GM21723 (cell line): ENCODE data around the gene CYP24A1.

Source experiments
- ATAC-seq: cut with Tn5 transposase; IDR thresholded peaks from one replicate; pipeline ENCODE4 v1.9.1; 2021; ENCODE audit warnings: mild to moderate bottlenecking, moderate library complexity; ENCODE audit not compliant: unreplicated experiment

Gene CYP24A1

DNA sequence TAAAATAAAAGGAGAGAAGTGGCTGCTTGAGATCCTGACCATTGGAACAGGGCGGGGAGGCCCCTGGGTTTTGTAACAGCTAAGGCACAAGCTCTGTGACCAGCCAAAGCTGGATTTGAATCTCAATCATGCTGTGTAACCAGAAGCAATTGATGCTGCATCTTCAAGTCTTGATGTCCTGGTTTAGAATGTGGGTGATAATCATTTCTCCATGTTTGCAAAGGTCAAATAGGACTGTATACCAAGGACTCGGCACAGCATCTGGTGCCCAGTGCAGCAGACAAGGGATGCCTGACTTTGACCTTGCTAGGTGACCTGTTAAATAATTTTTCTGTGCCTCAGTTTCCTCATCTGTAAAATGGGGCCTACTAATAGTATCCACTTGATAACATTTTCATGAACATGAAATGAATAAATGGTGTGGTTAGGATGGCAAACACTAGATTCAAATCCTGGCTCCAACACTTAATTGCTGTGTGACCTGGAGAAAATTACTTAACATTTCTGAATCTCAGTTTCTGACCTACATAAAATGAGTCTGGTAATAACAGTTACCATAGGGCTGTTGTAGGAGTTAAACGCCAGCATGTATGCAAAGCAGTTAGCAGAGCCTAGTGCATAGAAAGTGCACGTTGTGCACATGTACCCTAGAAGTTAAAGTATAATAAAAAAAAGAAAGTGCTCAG is 57.1 kb downstream of the CYP24A1 start:
- no peak for ATAC-seq

DNA sequence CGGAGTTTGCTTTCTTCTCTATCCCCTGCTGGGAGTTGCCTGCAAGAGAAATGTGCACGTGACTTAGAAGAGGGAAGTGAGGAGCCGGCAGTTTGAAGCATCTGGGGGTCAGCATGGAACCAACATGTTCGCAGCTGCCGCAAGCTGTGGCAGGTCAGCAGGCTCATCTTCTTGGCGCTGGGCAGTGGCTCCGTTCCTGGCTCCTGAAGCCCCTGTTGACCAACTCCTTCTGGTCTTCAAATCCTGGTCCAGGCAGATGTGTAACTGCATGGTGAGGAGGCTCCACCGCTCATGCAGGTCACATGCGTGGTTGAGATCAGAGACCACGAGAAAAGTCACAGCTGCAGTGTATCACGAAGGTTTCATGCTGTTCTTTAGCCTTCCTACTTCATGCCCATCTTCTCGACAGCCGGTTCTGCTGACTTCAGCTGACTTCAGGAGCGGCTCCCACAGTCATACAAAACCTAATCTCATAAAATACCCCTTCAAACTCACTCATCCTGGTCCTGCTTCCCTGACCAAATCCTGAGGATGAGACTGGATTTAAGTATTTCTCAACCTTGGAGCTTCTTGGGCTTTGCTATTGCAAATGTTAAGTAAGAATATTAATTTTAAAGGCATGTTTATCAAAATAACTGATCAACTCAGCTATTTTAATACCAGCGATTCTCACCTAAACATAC is 58.5 kb downstream of the CYP24A1 start:
- ATAC-seq: no peak

DNA sequence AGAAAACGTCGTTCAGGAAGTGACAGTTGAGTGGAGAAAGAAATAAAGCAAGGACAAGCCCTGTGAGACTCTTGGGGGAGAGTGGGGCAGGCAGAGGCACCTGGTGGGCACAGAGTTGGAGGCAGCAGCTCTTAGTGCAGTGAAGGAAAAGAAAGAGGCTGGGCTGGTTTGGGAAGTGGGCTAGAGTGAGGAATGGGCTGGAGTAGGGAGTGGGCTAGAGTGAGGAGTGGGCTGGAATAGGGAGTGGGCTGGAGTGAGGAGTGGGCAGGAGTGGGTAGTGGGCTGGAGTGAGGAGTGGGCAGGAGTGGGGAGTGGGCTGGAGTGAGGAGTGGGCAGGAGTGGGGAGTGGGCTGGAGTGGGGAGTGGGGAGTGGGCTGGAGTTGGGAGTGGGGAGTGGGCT is 59.7 kb downstream of the CYP24A1 start:
- no peak for ATAC-seq

DNA sequence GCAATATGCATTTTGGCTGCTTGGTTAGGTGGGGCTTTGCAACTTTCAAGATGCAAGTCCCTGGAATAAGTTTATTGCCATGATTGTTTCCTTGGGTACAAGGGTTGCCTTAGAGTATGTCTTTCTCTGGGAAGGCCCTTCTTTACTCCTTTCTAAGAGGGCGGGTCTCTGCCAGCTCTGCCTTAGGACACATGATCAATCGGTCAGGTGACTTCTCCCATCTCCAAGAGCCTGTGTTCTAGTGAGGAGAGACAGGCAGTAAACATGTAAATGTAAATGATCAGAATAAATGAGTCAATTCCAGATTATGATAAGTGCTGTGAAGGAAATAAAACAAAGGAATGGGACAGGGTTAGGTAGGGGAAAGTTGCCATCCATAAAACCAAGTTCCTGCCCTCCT is 60.2 kb downstream of the CYP24A1 start:
- no peak for ATAC-seq

DNA sequence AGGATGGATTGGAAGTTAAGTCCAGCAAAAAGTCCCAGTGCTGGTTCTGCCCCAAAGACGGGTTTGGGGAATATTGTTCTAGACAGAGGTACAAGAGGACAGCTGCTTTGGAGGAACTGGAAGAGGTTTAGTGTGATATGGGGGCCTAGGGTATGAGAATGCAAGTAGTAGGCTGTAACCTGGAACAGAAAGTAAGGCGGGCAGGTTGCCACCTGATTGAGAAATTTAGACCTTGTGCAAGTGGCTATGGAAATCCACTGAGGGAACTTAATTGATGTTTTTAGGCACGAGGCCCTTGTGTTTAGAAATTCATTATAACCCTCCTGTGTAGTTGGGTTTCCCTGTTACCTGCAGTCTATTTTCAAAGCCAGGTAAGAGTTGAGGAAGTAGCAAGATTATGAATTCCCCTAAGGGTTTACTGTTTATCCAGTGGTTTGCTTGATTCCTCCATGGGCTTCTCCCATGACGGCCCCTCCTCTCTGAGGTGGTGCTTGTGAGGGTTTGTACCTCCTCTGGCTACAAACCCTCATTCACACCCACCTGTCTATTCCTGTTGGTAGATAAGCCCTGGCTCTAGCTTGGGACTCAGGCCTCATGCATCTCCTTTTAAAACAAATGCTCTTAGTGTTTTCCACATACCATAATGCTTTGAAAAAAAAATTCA is 61.4 kb downstream of the CYP24A1 start:
- ATAC-seq: no peak

DNA sequence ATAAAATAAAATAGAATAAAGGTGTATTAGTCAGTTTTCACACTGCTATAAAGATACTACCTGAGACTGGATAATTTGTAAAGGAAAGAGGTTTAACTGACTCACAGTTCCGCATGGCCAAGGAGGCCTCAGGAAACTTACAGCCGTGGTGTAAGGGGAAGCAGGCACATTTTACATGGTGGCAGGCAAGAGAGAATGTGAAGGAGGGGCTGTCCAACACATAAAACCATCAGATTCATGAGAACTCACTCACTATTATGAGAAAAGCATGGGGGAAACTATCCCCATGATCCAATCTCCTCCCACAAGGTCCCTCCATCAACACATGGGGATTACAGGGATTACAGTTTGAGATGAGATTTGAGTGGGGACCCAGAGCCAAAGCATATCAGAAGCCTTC is 62.3 kb downstream of the CYP24A1 start:
- ATAC-seq: no peak

DNA sequence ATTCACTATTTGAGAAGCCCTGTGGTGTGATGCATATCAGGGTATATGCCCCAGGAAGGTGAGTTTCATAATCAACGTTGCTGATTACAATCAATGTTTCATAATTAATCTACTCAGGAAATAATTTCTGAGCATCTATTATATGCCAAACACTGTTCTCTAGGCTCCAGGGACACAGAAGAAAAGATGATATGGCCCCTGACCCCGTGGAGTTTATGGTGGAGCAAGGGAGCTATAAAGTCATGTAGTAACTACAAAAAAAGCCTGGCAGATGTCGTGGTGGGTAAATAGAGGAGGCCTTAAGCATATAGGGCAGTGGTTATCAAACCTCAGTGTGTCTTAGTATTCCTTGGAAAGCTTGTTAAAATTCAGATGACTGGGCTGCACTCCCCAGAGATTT is 63.3 kb downstream of the CYP24A1 start:
- ATAC-seq: no peak

DNA sequence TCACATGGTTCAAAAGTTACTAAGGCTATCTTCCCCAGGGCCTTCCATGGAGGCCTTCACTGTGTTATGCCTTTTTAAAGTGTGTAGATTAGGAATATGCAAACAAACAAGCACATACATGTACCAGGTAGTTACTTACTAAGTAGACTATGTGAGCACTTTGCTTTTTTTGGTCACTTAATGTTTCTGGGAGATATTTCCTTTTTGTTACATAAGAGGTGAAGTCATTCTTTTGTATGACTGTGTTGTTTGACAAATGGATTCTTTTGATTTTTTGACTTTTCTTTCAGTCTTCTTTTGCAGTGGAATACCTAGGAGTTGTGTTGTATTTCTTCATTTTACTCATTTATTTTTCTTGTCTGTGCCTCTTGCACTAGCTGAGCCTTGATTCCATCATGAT is 63.7 kb downstream of the CYP24A1 start:
- ATAC-seq: no peak

DNA sequence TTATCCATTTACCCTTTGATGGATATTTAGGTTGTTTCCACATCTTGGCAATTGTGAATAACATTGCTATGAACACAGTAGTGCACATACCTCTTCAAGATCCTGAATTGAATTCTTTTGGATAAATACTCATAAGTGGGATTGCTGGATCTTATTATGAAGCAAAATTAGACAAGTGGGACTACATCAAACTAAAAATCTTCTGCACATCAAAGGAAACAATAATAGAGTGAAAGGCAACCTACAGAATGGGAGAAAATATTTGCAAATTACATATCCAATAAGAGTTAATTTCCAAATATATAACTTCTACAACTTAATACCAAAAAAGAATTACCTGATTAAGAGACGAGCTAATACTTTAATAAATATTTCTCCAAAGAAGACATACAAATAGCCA is 65.0 kb downstream of the CYP24A1 start:
- ATAC-seq: no peak

DNA sequence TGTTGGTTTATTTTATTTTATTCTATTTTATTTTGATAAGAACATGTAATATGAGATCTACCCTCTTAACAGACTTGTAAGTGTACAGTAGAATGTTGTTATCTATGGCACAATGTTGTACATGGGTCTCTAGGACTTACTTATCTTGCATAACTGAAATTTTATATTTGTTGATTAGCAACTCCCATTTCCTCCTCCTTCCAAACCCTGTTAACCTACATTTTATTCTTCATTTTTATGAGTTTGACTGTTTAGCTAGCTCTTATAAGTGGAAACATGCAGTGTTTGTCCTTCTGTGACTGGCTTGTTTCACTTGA is 65.5 kb downstream of the CYP24A1 start:
- ATAC-seq: no peak

DNA sequence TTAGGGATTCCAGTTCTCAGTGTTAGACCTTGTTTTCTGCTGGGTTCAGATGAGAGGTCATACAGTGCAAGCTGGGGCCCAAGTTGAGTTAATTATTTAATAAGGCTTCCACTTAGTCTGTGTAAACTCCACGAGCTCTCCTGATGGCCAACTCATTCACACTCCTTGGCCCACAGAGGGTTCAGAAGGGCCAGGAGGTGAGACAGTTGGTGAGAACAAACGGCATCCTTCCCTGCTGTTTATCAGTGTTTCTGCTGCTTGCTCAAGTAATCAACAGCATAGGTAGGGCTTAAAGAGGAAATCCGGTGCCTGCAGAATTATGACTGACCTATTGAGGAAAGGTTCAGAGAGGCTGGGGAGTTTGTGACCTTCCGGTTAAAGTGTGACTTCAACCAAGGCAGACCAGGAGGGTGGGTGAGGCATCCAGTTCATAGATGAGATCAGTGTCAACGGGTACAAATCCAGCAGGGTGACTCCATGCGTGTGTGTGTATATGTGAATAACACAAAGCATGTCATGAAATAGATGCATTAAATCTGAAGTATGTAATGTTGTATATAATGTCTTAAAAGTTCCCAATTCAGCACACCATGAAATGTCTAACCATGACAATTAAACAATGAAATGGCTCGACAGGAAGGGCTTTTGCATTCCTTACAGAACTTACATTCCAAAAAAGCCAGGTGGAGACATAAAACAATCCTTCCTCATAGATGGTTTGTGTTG is 66.0 kb downstream of the CYP24A1 start:
- no peak for ATAC-seq

DNA sequence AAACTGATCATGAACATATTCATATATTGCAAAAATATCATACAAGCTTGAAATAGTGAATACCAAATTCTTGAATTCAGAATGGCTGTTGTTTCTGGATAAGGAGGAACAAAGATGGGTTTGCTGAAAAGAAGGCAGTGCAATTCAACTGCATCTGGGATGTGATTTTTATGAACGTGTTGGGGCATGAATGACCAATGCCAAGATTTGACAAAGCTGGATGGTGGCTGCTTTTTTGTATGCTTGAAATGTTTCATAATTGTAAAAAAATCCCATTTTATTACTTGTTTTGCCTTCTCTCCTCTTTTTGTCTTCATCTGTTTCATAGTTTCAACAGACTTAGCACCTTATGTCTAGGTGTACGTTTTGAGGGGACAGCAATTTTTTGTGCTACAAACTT is 66.6 kb downstream of the CYP24A1 start:
- ATAC-seq: no peak

DNA sequence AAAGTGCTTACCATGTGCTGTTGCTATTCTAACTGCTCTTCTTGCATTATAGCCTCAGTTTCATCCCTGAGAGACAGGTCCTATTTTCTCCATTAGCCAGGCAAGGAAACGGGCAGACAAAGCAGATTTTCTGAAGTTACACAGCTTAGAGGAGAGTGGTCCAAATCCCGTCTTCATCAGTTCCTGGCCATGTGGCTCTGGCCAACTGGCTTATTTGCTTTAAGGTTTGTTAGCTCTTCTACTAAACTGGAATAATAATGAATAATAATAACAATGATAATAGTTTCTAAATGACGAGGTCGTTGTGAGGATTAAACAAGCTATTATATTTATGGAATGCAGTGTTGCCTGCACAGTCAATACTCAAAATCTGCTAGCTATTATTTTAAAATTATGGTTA is 67.6 kb downstream of the CYP24A1 start:
- ATAC-seq: no peak

DNA sequence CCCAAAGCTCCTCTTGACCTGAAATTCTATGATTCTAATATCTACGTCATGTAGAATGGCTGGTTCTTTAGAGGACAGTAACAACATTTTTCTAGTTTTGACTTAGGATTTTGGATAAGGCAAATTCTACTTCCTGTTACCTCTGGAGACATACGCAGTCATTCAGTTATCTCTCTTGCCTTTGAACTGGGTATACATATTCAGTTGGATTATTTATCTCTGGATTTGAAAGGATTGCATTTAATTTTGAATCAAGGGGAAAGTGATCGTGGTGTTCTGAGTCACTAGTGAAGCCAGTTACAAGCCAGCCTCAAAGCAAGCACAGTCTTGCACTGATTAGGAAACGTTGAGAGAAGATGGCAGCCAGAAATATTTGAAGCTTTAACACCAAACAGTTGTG is 68.1 kb downstream of the CYP24A1 start:
- no peak for ATAC-seq

DNA sequence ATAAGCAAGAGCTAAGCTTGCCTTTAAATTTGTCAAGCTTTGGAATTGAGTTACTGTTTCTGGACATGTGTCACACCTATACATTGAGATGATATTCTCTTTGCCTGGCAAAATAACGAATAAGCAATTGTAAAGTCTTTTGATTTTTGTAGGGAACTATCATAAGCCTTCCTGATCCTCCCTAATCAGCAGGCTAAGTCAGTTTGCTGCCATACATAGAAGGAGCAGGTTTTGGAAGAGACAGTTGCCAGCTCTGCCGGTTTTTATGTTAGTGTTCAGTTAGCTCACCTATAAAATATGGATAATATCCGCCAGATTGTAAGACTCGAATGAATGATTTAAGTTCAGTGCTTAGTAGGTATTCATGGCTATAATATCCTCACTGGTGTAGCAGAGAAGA is 69.0 kb downstream of the CYP24A1 start:
- no peak for ATAC-seq

DNA sequence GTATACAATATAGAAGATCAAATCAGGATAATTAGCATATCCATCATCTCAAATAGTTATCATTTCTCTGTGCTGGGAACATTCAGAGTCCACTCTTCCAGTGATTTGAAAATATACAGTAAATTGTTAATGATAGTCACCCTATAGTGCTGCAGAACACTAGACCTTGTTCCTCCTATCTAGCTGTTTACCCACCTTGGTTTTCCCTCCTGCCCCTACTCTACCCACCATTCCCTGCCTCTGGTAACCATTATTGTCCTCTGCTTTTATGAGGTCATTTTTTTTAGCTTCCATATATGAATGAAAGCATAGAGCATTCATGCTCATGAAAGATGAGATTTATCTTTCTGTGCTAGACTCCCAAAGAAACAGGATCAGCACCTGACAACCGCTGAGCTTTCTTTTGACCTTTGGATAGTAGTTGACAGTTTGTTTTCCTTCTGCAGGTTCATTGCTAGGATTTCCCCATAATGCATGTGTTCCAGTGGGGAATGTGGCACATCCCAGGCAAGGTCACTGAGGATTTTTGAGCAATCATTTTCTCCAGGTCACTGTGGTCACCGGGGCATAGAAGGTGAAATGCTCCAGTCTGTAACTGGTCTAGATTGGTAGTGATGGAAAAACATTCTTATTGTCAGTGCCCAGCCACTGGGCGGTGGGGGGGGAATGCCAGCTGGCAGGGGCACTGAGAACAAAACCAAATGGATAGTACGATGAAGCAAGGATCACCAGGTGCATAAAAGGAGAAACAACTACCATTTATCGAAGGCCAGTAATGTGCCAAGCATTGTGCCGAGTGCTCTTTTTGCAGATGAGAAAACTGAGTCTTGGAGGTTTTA is 69.8 kb downstream of the CYP24A1 start:
- no peak for ATAC-seq
